Body of pancreas (tissue), 4 donors: Measurements from ENCODE around the gene DAB2IP.

Experiments used
- CTCF ChIP-seq, 7 experiments: fragments of 450-650 bp in 4 of 7; fragments of 200-600 bp in 3 of 7; sonication (generic) in 3 of 7; IDR thresholded peaks; one replicate each; pipeline ENCODE4 v1.5.1; 2016 to 2019; ENCODE audit warnings: antibody characterized with exemption in 7 of 7
- POLR2A ChIP-seq, 3 donors: fragments of 450-650 bp; IDR thresholded peaks; one replicate each; pipeline ENCODE4 v1.6.1; 2016; ENCODE audit warnings: antibody characterized with exemption in 3 of 3, mild to moderate bottlenecking in 2 of 3

GRCh38 chr9:121619545-121620324 is 31.7 kb upstream of the DAB2IP start:
- TF ChIP-seq CTCF (IDR thresholded peaks at IDR 0.05) (no peak), POLR2A (IDR thresholded peaks at IDR 0.05) (no peak)
